Measurements from ENCODE around the gene MORN1.

DNA sequence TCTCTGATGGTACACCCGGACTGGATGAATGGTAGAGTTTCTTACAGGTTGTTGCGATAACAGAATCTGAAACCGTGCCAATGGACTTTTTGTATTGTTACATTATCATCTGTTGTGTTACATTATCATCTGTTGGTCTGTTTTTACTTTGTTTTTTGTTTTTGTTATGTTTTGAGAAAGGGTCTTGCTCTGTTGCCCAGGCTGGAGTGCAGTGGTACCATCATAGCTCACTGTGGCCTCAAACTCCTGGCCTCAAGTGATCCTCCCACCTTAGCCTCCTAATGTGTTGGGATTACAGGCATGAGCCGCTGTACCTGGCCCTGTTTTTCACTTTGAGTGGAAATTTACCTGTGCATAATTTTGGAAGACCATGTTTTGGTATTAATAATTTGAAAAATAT, 31.2 kb upstream of the MORN1 start:
- TF ChIP-seq CTCF (conservative IDR thresholded peaks at IDR 0.05; ENCODE audit: low read depth in 2 of 2) = no peak
- no peak for TF ChIP-seq NANOG (IDR thresholded peaks at IDR 0.05; ENCODE audit: borderline replicate concordance)
- no peak for TF ChIP-seq STAT1 (IDR thresholded peaks at IDR 0.05; ENCODE audit: unreplicated experiment)
- no peak for TF ChIP-seq EZH2phosphoT487 (IDR thresholded peaks at IDR 0.05; ENCODE audit: unreplicated experiment)
- TF ChIP-seq POLR2AphosphoS5 (IDR thresholded peaks at IDR 0.05; ENCODE audit: low read depth) = no peak
- TF ChIP-seq CREB1 (CRISPR knock-in tag; IDR thresholded peaks at IDR 0.05; ENCODE audit: low read depth) = no peak
- no peak for TF ChIP-seq REST (IDR thresholded peaks at IDR 0.05; ENCODE audit: unreplicated experiment)
- TF ChIP-seq EZH2 (IDR thresholded peaks at IDR 0.05; ENCODE audit: low read depth, unreplicated experiment) = no peak

All from GM23338 (cell line).